HepG2 (cell line): ENCODE results near the gene ADCK2. TPM values are rescaled to one million over a fixed set of nuclear protein-coding genes. Genes with fewer than 3 reads are reported as not detected.

Source experiments
- ATF7 ChIP-seq, 2 experiments: fragments of 450-650 bp in 1 of 2; sonication (generic) in 1 of 2; formaldehyde crosslinking in 1 of 2; IDR thresholded peaks; 2 replicates each; pipeline versions ENCODE4 v1.4.0 to v1.6.1; 2016 to 2020; ENCODE audit warnings: antibody characterized with exemption in 1 of 2, mild to moderate bottlenecking in 1 of 2, missing genetic modification reagents in 1 of 2
- BATF2 ChIP-seq: sonication (generic); formaldehyde crosslinking; IDR thresholded peaks from 2 replicates; pipeline ENCODE4 v1.8.0; 2022; ENCODE audit warnings: mild to moderate bottlenecking, missing genetic modification reagents, moderate library complexity
- HMG20A ChIP-seq: IDR thresholded peaks from 2 replicates; pipeline ENCODE4 v1.6.1; 2016; ENCODE audit warnings: borderline replicate concordance
- HOXA5 ChIP-seq: sonication (generic); formaldehyde crosslinking; IDR thresholded peaks from 2 replicates; pipeline ENCODE4 v1.4.0; 2020; ENCODE audit warnings: missing genetic modification reagents
- JUND ChIP-seq: sonication (generic); formaldehyde crosslinking; IDR thresholded peaks from 2 replicates; pipeline ENCODE4 v1.8.0; 2022; ENCODE audit warnings: mild to moderate bottlenecking, missing genetic modification reagents
- KDM6A ChIP-seq: IDR thresholded peaks from 2 replicates; pipeline ENCODE4 v1.6.1; 2016; ENCODE audit warnings: low read depth
- MAFG ChIP-seq: sonication (generic); formaldehyde crosslinking; IDR thresholded peaks from 2 replicates; pipeline ENCODE4 v1.5.1; 2020; ENCODE audit warnings: mild to moderate bottlenecking, missing genetic modification reagents
- PAXIP1 ChIP-seq: sonication (generic); formaldehyde crosslinking; conservative IDR thresholded peaks from 2 replicates; pipeline ENCODE4 v1.4.0; 2020; ENCODE audit warnings: mild to moderate bottlenecking, missing genetic modification reagents, moderate library complexity
- PHF21A ChIP-seq: sonication (generic); formaldehyde crosslinking; IDR thresholded peaks from 2 replicates; pipeline ENCODE4 v1.5.0; 2020; ENCODE audit warnings: mild to moderate bottlenecking, missing genetic modification reagents
- PTBP1 ChIP-seq: fragments of 200-400 bp; formaldehyde crosslinking; IDR thresholded peaks from 2 replicates; pipeline ENCODE4 v1.6.1; 2018; ENCODE audit warnings: low read length, low read depth; ENCODE audit not compliant: poor library complexity, severe bottlenecking
- RELA ChIP-seq: sonication (generic); formaldehyde crosslinking; IDR thresholded peaks from 2 replicates; pipeline ENCODE4 v1.4.0; 2020; ENCODE audit warnings: missing genetic modification reagents
- SALL1 ChIP-seq: sonication (generic); formaldehyde crosslinking; IDR thresholded peaks from 2 replicates; pipeline ENCODE4 v1.8.0; 2022; ENCODE audit warnings: mild to moderate bottlenecking, missing genetic modification reagents
- ZFP91 ChIP-seq: sonication (generic); formaldehyde crosslinking; IDR thresholded peaks from 2 replicates; pipeline ENCODE4 v1.9.0; 2022; ENCODE audit warnings: missing genetic modification reagents, mild to moderate bottlenecking, borderline replicate concordance
- ZNF225 ChIP-seq: sonication (generic); formaldehyde crosslinking; IDR thresholded peaks from 2 replicates; pipeline ENCODE4 v1.4.0; 2020; ENCODE audit warnings: mild to moderate bottlenecking, missing genetic modification reagents
- ZNF256 ChIP-seq: sonication (generic); formaldehyde crosslinking; conservative IDR thresholded peaks from 2 replicates; pipeline ENCODE4 v1.4.0; 2020; ENCODE audit warnings: missing genetic modification reagents
- ZNF431 ChIP-seq: sonication (generic); formaldehyde crosslinking; IDR thresholded peaks from 2 replicates; pipeline ENCODE4 v1.9.0; 2022; ENCODE audit warnings: missing genetic modification reagents, low read depth, mild to moderate bottlenecking, borderline replicate concordance
- ZNF597 ChIP-seq: sonication (generic); formaldehyde crosslinking; IDR thresholded peaks from 2 replicates; pipeline ENCODE4 v1.5.0; 2020; ENCODE audit warnings: missing genetic modification reagents
- ZNF691 ChIP-seq: sonication (generic); formaldehyde crosslinking; IDR thresholded peaks from 2 replicates; pipeline ENCODE4 v1.4.0; 2020; ENCODE audit warnings: missing genetic modification reagents, low read depth, mild to moderate bottlenecking, borderline replicate concordance
- ZXDC ChIP-seq: sonication (generic); formaldehyde crosslinking; IDR thresholded peaks from 2 replicates; pipeline ENCODE4 v1.5.0; 2020; ENCODE audit warnings: mild to moderate bottlenecking, missing genetic modification reagents
- polyA plus RNA-seq, 8 experiments: library from polyadenylated mRNA; depleted of rRNA in 3 of 8; stranded (reverse) in 7 of 8; unstranded in 1 of 8; fragments of >200 nt; fragmentation: Illumina TruSeq in 4 of 8; extraction: Trizol in 4 of 8; gene quantifications; 2 replicates each; pipeline versions ENCODE4 v1.2.1 to v1.2.3, GENCODE V29; 2011 to 2016; ENCODE audit warnings: low read depth in 4 of 8, missing spikeins in 1 of 8, mixed read lengths in 1 of 8; ENCODE audit not compliant: insufficient read depth in 1 of 8
- total RNA-seq, 5 experiments: library from RNA; depleted of rRNA; stranded (reverse); fragments of >200 nt; fragmentation: Illumina TruSeq; extraction: Trizol; gene quantifications; 2 replicates each; pipeline ENCODE4 v1.2.3, GENCODE V29; 2016; ENCODE audit warnings: low read depth in 1 of 5

Gene ADCK2
- total and polyA plus RNA-seq, 2 of the 13 experiments (the other 11 are each of a cell fraction or from before 2014, with no cell fraction given), result 8.6 to 18.8 TPM

- TF ChIP-seq ATF7 (IDR thresholded peaks at IDR 0.05), result no peak
- TF ChIP-seq ATF7 (CRISPR knock-in tag; IDR thresholded peaks at IDR 0.05), result no peak
- TF ChIP-seq HMG20A (CRISPR knock-in tag), result peak; percentile 40; the same call in 1 of the 2 replicates
- no peak for TF ChIP-seq ZXDC (CRISPR knock-in tag)
- no peak for TF ChIP-seq ZNF691
- TF ChIP-seq HOXA5 (CRISPR knock-in tag), result peak; percentile 71; the same call in 1 of the 2 replicates
- TF ChIP-seq KDM6A (CRISPR knock-in tag), result peak; percentile 53
- TF ChIP-seq SALL1 (CRISPR knock-in tag), result peak; percentile 93
- no peak for TF ChIP-seq ZFP91
- TF ChIP-seq MAFG (CRISPR knock-in tag), result no peak
- TF ChIP-seq PHF21A (CRISPR knock-in tag), result peak; percentile 73
- peak; percentile 48; the same call in 1 of the 2 replicates for TF ChIP-seq ZNF431 (CRISPR knock-in tag)
- TF ChIP-seq RELA, result no peak
- TF ChIP-seq ZNF225 (CRISPR knock-in tag), result no peak
- no peak for TF ChIP-seq JUND
- TF ChIP-seq PTBP1, result no peak
- 0 out of 2 replicates have a peak, but pooled peaks have one; percentile 32 for TF ChIP-seq ZNF256 (CRISPR knock-in tag)
- no peak for TF ChIP-seq BATF2 (CRISPR knock-in tag)
- TF ChIP-seq PAXIP1 (CRISPR knock-in tag), result peak; percentile 82
- TF ChIP-seq ZNF597, result no peak
These were observed 71.3 kb downstream of the ADCK2 start (continued) for GRCh38 chr7:140744005-140744404.
